Adrenal gland (tissue), 12 donors: ENCODE results near the gene MVB12B. TPM values are rescaled to one million over a fixed set of nuclear protein-coding genes. Genes with fewer than 3 reads are reported as not detected.
A peak's percentile ranks its signal among the peaks of the same experiment; 100 is the strongest.

ENCODE experiments used
- DNase-seq, 7 donors: peaks; one replicate each; pipeline ENCODE4 v3.0.0-alpha.2; 2019 to 2020
- H3K27ac ChIP-seq, 5 donors: fragments of 200-600 bp; sonication (generic) in 4 of 5; 1 replicate in 3 of 5; 2 replicates in 2 of 5; pipeline versions ENCODE4 v1.5.1 to v1.8.0; 2016 to 2020; ENCODE audit warnings: mild to moderate bottlenecking in 1 of 5
- H3K27me3 ChIP-seq: fragments of 200-600 bp; 2 replicates; pipeline ENCODE4 v1.8.0; 2021
- H3K36me3 ChIP-seq, 2 donors: fragments of 200-600 bp; replicated peaks in 1 of 2; 1 replicate in 1 of 2; 2 replicates in 1 of 2; pipeline versions ENCODE4 v1.5.1 to v1.8.0; 2018 to 2022
- H3K4me1 ChIP-seq, 2 donors: fragments of 200-600 bp; replicated peaks in 1 of 2; 1 replicate in 1 of 2; 2 replicates in 1 of 2; pipeline versions ENCODE4 v1.5.1 to v1.8.0; 2018 to 2021
- H3K4me3 ChIP-seq, 4 donors: fragments of 200-600 bp; sonication (generic) in 3 of 4; one replicate each; pipeline ENCODE4 v1.5.1; 2016 to 2018
- H3K9me3 ChIP-seq, 3 donors: fragments of 200-600 bp; sonication (generic) in 1 of 3; replicated peaks in 1 of 3; 1 replicate in 2 of 3; 2 replicates in 1 of 3; pipeline versions ENCODE4 v1.5.1 to v1.8.0; 2016 to 2021
- CTCF ChIP-seq, 6 experiments: fragments of 450-650 bp in 4 of 6; fragments of 200-600 bp in 2 of 6; sonication (generic) in 1 of 6; IDR thresholded peaks; 1 replicate in 5 of 6; 2 replicates in 1 of 6; pipeline versions ENCODE4 v1.5.1 to v1.8.0; 2016 to 2021; ENCODE audit warnings: antibody characterized with exemption in 6 of 6, mild to moderate bottlenecking in 2 of 6, moderate library complexity in 1 of 6
- POLR2A ChIP-seq, 2 donors: fragments of 450-650 bp; IDR thresholded peaks; one replicate each; pipeline ENCODE4 v1.6.1; 2017; ENCODE audit warnings: antibody characterized with exemption in 2 of 2, mild to moderate bottlenecking in 2 of 2, moderate library complexity in 1 of 2
- WGBS, 4 donors: extraction: QIAGEN DNeasy Blood & Tissue Kit in 2 of 4; methylation state at CpG; one replicate each; pipeline versions ENCODE4 v1.1.5 to v1.1.7; 2013 to 2017; 5-methylcytosine and 5-hydroxymethylcytosine counted together
- intact Hi-C, 2 donors: fragments of 100-400 bp; cut with DNase I; formaldehyde crosslinking; loops; one replicate each; pipeline versions ENCODE4 v1.14.1 to v1.15.0; 2022 to 2023
- polyA plus RNA-seq, 3 donors: library from polyadenylated mRNA; stranded (reverse); fragments of 200-250 nt in 2 of 3; fragments of 350-450 nt in 1 of 3; fragmentation: Illumina TruSeq in 1 of 3; extraction: RNeasy Lipid Tissue Mini Kit (QIAGEN cat#74804) in 1 of 3; gene quantifications; one replicate each; pipeline ENCODE4 v1.2.3, GENCODE V29; 2013 to 2014
- total RNA-seq, 9 donors: library from RNA; depleted of rRNA in 4 of 9; stranded (reverse); fragments of >200 nt in 4 of 9; fragments of 120-200 nt in 1 of 9; fragmentation: NEBNext Ultra II Directional in 1 of 9; extraction: Animal tissue kit (Norgen Biotek cat#: 25700) in 1 of 9; gene quantifications; one replicate each; pipeline versions ENCODE4 v1.1.0 to v1.2.4, GENCODE V29; 2013 to 2023
- donor health status: healthy with polysubstance abuse.
- donor health status: Bipolar disorder and iron deficiency.
- donor health status: DM: yes; HTN: yes; CAD: no.
- donor health status: DM: no; HTN: no; CAD: no.
- donor health status: DM: no; HTN: no; CAD: no.
- donor health status: DM: yes; HTN: yes; CAD: no.

The MVB12B gene
- total and polyA plus RNA-seq, 12 donors = 3.7 to 20.5 (median 12.8) TPM

GRCh38 chr9:126488881-126489404 is 162.3 kb downstream of the MVB12B start:
- intact Hi-C loops = no loop called here
- H3K27ac ChIP-seq = no peak overlapping the region
- 93 to 97% (median 96%) methylated on average over 4 to 8 of the region's 8 CpGs for WGBS, 4 donors

DNA sequence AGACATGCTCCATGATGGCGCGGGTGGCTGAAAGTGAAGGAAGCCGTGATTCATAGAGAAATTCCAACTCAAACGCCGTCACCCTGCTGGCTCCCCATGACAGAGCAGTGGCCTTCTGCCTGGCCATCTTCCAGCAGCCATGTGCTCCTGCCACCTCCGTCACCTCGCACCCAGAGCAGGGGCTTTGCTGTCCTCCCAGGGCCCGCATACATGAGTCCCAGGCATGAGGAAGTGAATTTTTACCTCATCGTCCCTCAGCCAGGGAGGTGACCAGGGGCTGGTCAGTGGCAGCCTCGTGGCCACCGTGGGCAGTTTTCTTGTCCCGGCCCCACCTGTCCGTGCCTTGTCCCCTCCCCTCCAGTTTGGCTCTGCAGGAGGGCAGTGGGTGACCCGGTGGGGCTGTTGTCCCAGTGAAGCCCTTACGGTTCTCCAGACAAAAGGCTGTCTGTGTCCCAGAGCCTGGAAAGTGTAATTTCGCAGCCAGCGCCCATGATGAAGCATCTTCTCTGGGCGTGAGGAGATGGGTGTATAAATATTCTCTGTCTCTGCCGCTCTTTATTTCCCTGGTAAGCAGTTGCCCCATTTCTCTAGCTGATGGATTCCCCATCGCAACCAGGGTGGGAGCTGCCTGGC is 163.1 kb downstream of the MVB12B start:
- no peak overlapping the region for H3K27ac ChIP-seq
- no peak for DNase-seq
- TF ChIP-seq CTCF (IDR thresholded peaks at IDR 0.05) = no peak
- no peak for TF ChIP-seq POLR2A (IDR thresholded peaks at IDR 0.05)
- no peaks in the 10 kb centered on the region for H3K36me3 ChIP-seq
- no peaks in the 10 kb centered on the region for H3K4me1 ChIP-seq
- no peaks in the 10 kb centered on the region for H3K9me3 ChIP-seq
- 86 to 90% (median 89%) methylated on average over 10 to 20 of the region's 20 CpGs for WGBS, 4 donors
- H3K27me3 ChIP-seq = no peaks in the 10 kb centered on the region
- intact Hi-C loops = loop anchor here (5.0 to 10.0 kb wide), 3 partner anchors 85 to 195 kb away; no protein-coding TSS in a partner anchor
- no peak overlapping the region for H3K4me3 ChIP-seq

More at GRCh38 chr9:126488881-126489404, 162.3 kb downstream of the MVB12B start:
- TF ChIP-seq CTCF (IDR thresholded peaks at IDR 0.05) = no peak
- TF ChIP-seq POLR2A (IDR thresholded peaks at IDR 0.05) = no peak
- H3K4me3 ChIP-seq = no peak overlapping the region
- H3K27me3 ChIP-seq = no peaks in the 10 kb centered on the region
- no peak for DNase-seq
- H3K4me1 ChIP-seq = no peaks in the 10 kb centered on the region
- H3K36me3 ChIP-seq = peaks cover 0 to 3% of the 10 kb centered on the region in 2 donors
- no peaks in the 10 kb centered on the region for H3K9me3 ChIP-seq

DNA sequence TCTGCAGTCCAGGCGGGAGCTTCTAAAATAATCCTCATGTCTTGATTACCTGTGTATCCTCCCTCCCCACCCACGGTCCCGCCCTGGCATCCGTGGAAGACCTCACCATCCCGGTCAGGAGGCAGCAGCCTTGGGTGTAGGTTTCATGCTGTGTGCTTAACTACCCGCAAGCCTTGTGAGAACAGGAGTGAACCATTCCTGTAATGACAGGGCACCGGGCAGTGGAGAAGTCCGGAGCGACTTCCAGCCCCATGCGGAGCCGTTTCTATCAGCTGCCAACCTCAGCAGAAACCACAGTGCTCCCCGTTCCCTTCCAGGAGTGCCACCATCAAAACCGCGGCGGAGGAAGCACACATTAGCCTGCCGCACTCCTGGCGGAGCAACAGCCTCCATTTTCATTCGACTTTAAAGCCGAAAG is 163.6 kb downstream of the MVB12B start:
- H3K27me3 ChIP-seq = no peaks in the 10 kb centered on the region
- no peaks in the 10 kb centered on the region for H3K36me3 ChIP-seq
- H3K4me1 ChIP-seq = no peaks in the 10 kb centered on the region
- no peak overlapping the region for H3K27ac ChIP-seq
- peak in 1 of 7 donors; percentile 15 for DNase-seq
- 67 to 73% (median 70%) methylated on average over 17 to 19 of the region's 19 CpGs for WGBS, 4 donors
- TF ChIP-seq POLR2A (IDR thresholded peaks at IDR 0.05) (no peak), CTCF (IDR thresholded peaks at IDR 0.05) (no peak)
- H3K9me3 ChIP-seq = no peaks in the 10 kb centered on the region
- H3K4me3 ChIP-seq = no peak overlapping the region
- intact Hi-C loops = loop anchor here (5.0 to 10.0 kb wide), 3 partner anchors 85 to 195 kb away; no protein-coding TSS in a partner anchor

GRCh38 chr9:126490871-126491567 is 164.4 kb downstream of the MVB12B start:
- DNase-seq = peak in 5 of 7 donors; percentile 33 to 80 (median 64)
- intact Hi-C loops = loop anchor here (5.0 to 10.0 kb wide), 3 partner anchors 86 to 196 kb away; no protein-coding TSS in a partner anchor
- WGBS, 4 donors = 53 to 56% (median 55%) methylated on average over 20 of the region's 20 CpGs

More at GRCh38 chr9:126490871-126491567, 164.4 kb downstream of the MVB12B start:
- no peak overlapping the region for H3K27ac ChIP-seq
- H3K27me3 ChIP-seq = no peaks in the 10 kb centered on the region
- H3K36me3 ChIP-seq = no peaks in the 10 kb centered on the region
- no peaks in the 10 kb centered on the region for H3K9me3 ChIP-seq
- TF ChIP-seq POLR2A (IDR thresholded peaks at IDR 0.05) (no peak), CTCF (IDR thresholded peaks at IDR 0.05) (peak; percentile 89 to 98 (median 94))
- no peaks in the 10 kb centered on the region for H3K4me1 ChIP-seq
- no peak overlapping the region for H3K4me3 ChIP-seq
